Thoracic aorta (tissue), 2 donors: ENCODE results near the gene MIA2. TPM values are rescaled to one million over a fixed set of nuclear protein-coding genes. Genes with fewer than 3 reads are reported as not detected.
"Not testable (repeated sequence)": the region's sequence is repeated elsewhere in the genome, so short reads cannot be mapped to it uniquely, and the experiment has no call there.

Experiments used
- ATAC-seq: fragments of 150-250 bp; one replicate; pipeline ENCODE4 v1.8.0; 2017; ENCODE audit warnings: low read depth; ENCODE audit not compliant: insufficient number of reproducible peaks, low FRiP score
- DNase-seq: peaks from one replicate; pipeline ENCODE4 v3.0.0-alpha.2; 2020; ENCODE audit warnings: low spot score
- H3K27ac ChIP-seq, 2 donors: fragments of 200-600 bp; sonication (generic); 1 replicate in 1 of 2; 2 replicates in 1 of 2; pipeline ENCODE4 v1.5.1; 2016; ENCODE audit warnings: mild to moderate bottlenecking in 2 of 2, moderate library complexity in 2 of 2
- H3K27me3 ChIP-seq: fragments of 200-600 bp; sonication (generic); replicated peaks from 2 replicates; pipeline ENCODE4 v1.6.0; 2016; ENCODE audit warnings: mild to moderate bottlenecking; ENCODE audit not compliant: insufficient read depth
- H3K36me3 ChIP-seq: fragments of 200-600 bp; sonication (generic); one replicate; pipeline ENCODE4 v1.5.1; 2016
- H3K4me1 ChIP-seq, 2 donors: fragments of 200-600 bp; sonication (generic); 1 replicate in 1 of 2; 2 replicates in 1 of 2; pipeline versions ENCODE4 v1.5.1 to v1.6.0; 2016; ENCODE audit warnings: low read depth in 2 of 2, mild to moderate bottlenecking in 1 of 2; ENCODE audit not compliant: control insufficient read depth in 1 of 2
- H3K4me3 ChIP-seq: fragments of 200-600 bp; sonication (generic); 2 replicates; pipeline ENCODE4 v1.5.1; 2016; ENCODE audit warnings: mild to moderate bottlenecking
- H3K9me3 ChIP-seq: fragments of 200-600 bp; sonication (generic); 2 replicates; pipeline ENCODE4 v1.5.1; 2016
- total RNA-seq, 2 donors: library from RNA; depleted of rRNA; stranded (reverse); fragments of >200 nt; gene quantifications; one replicate each; pipeline versions ENCODE4 v1.1.0 to v1.2.3, GENCODE V29; 2016
- TF ChIP-seq, protein P1 (sequence below): fragments of 200-600 bp; sonication (generic); IDR thresholded peaks from one replicate; pipeline ENCODE4 v1.5.1; 2019; ENCODE audit warnings: antibody characterized with exemption

MIA2 gene
- total RNA-seq, 2 donors from 2014 or later: 19.0 to 28.2 TPM

DNA sequence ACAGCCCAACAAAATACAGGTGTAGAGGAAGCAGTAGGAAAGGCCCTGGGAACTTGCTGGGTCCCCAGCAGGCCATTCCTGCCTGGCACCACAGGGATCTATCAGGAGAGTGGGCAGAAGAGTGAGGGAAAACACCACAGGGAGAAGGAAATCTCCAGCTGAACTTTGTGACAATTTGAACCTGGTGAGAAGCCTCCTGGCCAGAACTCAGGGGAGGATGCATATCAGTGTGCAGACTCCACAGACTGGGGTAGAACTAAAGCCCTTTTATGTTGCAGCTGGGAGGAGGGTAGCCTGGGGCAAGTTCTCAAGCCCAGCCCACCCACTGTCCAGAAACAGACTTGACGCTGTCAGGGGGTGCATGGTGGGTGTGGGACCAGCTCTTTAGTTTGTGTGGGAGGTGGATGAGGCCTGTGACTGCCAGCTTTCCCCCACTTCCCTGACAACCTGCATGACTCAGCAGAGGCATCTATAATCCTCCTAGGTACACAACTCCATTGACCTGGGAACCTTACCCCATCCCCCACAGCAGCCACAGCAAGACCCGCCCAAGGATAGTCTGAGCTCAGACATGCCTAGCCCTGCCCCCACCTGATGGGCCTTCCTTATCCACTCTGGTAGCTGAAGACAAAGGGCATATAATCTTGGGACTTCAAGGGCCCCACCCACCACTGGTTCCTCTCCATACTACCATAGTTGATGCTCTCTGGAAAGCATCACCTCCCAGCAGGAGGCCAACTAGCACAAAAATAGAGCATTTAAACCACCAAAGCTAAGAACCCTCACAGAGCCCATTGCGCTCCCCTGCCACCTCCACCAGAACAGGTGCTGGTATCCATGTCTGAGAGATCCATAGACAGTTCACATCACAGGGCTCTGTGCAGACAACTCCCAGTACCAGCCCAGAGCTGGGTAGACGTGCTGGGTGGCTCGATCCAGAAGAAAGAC lies 29.8 kb upstream of the MIA2 start:
- H3K9me3 ChIP-seq: no peaks in the 10 kb centered on the region

GRCh38 chr14:39207430-39207829 lies 26.3 kb upstream of the MIA2 start:
- not testable (repeated sequence) for DNase-seq, H3K27ac ChIP-seq, ATAC-seq, H3K9me3 ChIP-seq, H3K36me3 ChIP-seq, H3K4me3 ChIP-seq, H3K4me1 ChIP-seq, H3K27me3 ChIP-seq

More for the DNA sequence above, 29.8 kb upstream of the MIA2 start:
- ATAC-seq (no peak), DNase-seq (no peak)
- Histone ChIP-seq H3K4me3 (no peak overlapping the region), H3K27ac (no peak overlapping the region), H3K36me3 (no peaks in the 10 kb centered on the region), H3K27me3 (no peaks in the 10 kb centered on the region), H3K4me1 (no peaks in the 10 kb centered on the region)
- TF ChIP-seq, protein P1, sequence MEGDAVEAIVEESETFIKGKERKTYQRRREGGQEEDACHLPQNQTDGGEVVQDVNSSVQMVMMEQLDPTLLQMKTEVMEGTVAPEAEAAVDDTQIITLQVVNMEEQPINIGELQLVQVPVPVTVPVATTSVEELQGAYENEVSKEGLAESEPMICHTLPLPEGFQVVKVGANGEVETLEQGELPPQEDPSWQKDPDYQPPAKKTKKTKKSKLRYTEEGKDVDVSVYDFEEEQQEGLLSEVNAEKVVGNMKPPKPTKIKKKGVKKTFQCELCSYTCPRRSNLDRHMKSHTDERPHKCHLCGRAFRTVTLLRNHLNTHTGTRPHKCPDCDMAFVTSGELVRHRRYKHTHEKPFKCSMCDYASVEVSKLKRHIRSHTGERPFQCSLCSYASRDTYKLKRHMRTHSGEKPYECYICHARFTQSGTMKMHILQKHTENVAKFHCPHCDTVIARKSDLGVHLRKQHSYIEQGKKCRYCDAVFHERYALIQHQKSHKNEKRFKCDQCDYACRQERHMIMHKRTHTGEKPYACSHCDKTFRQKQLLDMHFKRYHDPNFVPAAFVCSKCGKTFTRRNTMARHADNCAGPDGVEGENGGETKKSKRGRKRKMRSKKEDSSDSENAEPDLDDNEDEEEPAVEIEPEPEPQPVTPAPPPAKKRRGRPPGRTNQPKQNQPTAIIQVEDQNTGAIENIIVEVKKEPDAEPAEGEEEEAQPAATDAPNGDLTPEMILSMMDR: no peak

DNA sequence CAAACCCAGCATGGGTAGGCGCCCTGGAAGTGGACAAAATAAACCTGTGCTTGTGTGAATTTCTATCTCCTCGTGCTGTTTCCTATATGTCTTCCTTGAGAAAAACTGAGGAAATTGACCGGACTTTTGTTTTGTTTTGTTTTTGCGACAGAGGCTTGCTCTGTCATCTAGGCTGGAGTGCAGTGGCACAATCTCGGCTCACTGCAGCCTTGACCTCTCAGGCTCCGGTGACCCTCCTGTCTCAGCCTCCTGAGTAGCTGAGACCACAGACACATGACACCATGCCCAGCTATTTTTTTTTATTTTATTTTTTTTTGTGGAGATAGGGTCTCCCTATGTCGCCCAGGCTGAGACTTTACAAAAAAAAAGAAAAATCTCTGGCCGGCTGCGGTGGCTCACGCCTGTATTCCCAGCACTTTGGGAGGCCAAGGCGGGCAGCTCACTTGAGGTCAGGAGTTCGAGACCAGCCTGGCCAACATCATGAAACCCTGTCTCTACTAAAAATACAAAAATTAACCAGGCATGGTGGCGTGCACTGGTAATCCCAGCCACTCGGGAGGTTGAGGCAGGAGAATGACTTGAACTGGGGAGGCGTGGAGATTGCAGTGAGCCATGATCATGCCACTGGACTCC lies 22.5 kb upstream of the MIA2 start:
- ATAC-seq (no peak), DNase-seq (no peak)
- H3K36me3 ChIP-seq: no peaks in the 10 kb centered on the region
- no peaks in the 10 kb centered on the region for H3K27me3 ChIP-seq
- no peaks in the 10 kb centered on the region for H3K4me1 ChIP-seq
- TF ChIP-seq, protein P1: no peak
- no peak overlapping the region for H3K27ac ChIP-seq
- no peak overlapping the region for H3K4me3 ChIP-seq
- H3K9me3 ChIP-seq: no peaks in the 10 kb centered on the region

GRCh38 chr14:39212034-39212433 lies 21.7 kb upstream of the MIA2 start:
- H3K36me3 ChIP-seq: no peaks in the 10 kb centered on the region
- H3K27ac ChIP-seq: no peak overlapping the region
- H3K27me3 ChIP-seq: no peaks in the 10 kb centered on the region
- no peaks in the 10 kb centered on the region for H3K4me1 ChIP-seq
- H3K4me3 ChIP-seq: no peak overlapping the region
- TF ChIP-seq, protein P1: no peak
- ATAC-seq: no peak
- no peak for DNase-seq
- H3K9me3 ChIP-seq: no peaks in the 10 kb centered on the region

GRCh38 chr14:39212693-39213092 lies 21.0 kb upstream of the MIA2 start:
- DNase-seq (no peak), ATAC-seq (no peak)
- H3K9me3 ChIP-seq: no peaks in the 10 kb centered on the region
- TF ChIP-seq, protein P1: no peak
- H3K36me3 ChIP-seq: no peaks in the 10 kb centered on the region
- H3K4me1 ChIP-seq: no peaks in the 10 kb centered on the region
- no peak overlapping the region for H3K4me3 ChIP-seq
- H3K27me3 ChIP-seq: no peaks in the 10 kb centered on the region
- no peak overlapping the region for H3K27ac ChIP-seq
